Tongue (tissue), 2 donors: ENCODE results near the gene FN3K. TPM values are rescaled to one million over a fixed set of nuclear protein-coding genes. Genes with fewer than 3 reads are reported as not detected.

Source experiments
- DNase-seq: peaks from one replicate; pipeline ENCODE4 v3.0.0-alpha.2; 2015
- total RNA-seq: library from RNA; depleted of rRNA; stranded (reverse); fragments of >200 nt; gene quantifications from one replicate; pipeline ENCODE4 v1.2.3, GENCODE V29; 2014

Gene FN3K
- total RNA-seq, 1 donor from 2014 or later: 8.4 TPM

DNA sequence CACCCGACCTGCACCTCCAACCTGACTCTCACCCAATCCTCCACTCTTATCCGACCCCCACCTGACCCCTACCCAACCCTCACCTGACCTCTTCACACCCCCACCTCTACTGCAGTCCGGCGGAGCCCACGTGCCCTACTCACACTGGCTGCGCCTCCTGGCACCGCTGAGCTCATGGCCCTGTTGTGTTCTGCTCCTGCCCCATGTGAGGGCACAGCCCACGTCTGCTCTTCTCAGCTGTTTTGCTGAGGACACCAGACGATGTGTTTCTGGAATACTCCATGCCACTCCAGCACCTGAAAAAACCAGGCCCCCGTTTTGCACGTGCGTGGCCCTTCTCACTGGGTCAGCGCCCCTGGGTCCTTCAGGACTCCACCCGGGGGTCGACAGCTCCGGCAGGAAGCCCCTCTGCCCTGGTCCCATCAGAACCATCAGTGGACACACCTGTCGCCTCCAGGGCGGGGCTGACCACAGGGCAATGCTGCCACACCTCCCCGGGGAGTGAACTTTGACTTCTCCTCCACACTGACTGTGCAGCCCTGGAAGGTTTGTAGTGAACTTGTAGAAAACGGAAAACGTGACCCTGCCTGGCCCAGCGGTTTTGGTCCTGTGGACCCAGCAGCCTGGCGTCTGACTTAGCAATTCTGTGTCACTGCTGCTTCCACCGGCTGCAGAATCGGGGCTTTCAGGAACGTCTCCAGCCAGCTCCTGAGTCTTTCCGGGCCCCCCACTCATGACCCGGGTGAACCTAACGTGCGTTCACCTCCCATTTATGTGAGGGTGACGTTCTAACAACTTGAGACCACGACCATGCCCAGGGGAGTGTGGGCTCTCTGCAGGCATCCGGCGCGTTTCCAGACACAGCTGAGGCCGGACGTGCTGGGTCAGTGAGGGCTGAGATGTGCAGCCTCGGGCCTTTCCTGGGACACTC is 31.2 kb upstream of the FN3K start:
- DNase-seq: no peak

DNA sequence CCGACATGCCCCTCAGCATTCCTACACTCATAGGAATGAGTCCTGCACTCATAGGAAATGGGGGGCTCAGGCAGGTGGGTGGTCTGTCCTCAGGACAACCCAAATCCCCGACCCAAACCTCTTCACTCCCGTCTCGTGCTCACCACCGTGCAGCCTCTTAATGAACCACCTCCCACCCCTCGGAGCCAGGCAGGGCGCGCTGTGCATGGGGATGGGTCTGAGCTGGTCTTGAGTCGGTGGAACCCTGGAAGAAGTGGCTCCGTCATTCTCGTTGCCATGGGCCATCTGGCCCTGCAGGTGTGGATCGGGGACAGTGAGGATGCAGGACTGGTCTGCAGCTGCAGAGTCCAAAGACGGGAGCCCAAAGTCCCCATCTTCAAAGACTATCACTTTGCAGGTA is 30.5 kb upstream of the FN3K start:
- DNase-seq: no peak

DNA sequence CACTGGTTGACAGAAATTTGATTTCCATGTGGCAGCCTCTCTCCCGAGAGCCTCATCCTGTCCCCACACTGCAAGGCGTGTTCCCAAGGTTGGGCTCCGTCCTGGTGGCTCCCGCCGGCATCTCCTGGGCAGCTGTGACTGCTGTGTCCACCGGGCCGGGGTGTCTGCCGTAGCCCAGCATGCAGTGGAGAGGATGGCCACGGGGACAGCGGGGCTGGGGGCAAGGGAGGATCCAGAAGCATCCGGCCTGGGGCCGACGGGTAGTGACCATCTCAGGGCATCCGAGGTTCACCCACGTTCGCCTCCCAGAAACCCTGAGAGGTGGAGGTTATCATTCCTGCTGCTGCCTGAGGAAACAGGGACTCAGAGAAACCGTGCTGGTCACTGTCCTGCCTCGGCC is 29.7 kb upstream of the FN3K start:
- no peak for DNase-seq

DNA sequence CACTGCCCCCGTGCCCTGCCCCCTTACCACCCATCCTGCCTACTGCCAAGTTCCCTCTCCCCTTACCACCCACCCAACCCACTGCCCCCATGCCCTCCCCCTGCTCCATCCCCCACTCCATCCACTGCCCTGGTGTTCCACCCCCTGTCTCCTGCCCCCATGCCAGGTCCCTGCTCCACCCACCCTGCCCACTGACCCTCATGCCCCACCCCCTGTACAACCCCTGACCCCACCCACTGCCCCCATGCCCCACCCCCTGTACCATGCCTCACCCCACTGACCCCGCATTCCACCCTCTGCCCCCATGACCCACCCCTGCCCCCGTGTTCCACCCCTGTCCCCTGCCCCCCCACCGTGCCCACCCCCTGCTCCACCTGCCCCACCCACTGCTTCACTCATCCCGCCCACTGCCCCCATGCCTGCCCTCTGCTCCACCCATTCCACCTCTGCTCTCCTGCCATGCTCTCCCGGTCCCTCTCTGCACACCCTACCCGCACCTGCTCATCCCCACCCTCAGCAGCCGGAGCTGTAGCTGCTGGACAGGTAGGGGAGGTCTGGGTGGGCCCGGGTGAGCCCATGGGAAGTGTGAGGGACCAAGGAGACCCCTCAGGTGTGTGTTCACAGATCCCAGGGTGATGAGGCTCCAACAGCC is 26.3 kb upstream of the FN3K start:
- no peak for DNase-seq

DNA sequence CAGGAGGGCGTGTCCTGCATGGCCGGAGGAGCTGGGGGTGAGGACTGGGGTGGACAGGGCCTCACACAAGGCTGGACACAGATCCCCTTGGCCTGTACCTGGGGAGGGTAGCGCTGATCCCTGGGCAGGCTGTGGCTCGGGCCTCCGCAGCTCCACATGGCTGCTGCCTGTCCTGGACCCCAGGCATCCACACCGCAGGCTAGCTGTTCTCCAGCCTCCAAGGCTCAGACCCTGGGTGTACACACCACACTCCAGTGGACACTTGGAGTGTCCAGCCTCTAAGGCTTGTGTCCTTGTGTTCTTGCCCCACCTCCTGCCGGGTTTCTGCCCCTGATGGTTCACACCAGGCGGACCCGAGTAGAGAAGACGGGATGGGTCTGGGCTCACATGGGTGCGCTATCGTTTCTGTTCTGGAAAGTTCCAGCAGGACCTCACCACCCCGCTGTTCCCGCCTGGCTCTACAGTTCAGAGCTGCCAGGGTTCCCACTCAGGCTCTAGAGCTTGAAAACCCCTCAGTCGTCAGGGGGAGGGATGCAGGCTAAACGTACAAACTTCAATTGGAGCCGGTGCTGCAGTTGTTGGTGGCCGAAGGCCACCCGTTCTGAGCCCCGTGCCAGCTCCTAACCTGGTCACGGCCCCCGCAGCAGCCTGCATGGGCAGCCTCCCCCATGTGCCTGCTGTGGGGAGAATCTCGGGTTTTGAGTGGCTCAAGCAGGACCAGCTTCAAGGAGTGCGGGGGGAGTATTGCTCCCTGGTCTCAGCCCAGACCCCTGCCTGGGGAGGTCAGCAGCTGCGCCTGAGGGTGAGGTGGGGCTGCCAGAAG is 25.5 kb upstream of the FN3K start:
- no peak for DNase-seq

DNA sequence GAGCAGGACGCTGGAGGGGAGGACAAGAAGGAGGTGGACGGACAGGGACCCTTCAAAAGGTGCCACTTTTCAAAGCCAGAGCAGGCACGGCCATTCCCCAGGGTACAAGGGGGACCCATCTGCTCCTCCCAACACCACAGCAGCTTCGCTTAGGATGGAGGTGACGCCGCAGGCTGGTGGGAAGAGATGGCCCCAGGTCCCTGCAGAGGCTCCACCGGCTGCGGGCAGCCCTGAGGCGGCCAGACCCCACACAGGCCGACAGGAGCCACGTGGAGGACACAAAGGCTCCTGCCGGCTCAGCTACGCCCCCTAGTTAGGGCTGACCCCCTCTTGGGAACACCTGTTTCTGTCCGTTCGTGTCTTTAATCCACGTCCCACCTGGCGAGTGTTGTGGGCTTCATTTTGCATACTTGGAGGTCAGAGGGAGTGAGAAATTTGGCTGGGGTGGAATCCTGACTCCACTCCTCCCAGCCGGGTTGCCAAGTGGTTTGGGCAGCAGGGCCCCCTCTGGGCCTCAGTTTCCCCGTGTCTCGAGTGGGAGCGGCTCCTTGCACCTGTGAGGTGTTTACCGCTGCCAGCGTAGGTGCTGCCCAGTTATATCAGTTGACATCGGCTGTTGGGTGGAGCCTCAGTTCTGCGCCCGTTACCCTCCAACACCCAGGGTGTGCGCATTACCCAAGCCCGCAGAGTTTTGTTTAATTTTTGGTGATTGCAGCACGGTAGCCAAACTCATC is 24.7 kb upstream of the FN3K start:
- no peak for DNase-seq

DNA sequence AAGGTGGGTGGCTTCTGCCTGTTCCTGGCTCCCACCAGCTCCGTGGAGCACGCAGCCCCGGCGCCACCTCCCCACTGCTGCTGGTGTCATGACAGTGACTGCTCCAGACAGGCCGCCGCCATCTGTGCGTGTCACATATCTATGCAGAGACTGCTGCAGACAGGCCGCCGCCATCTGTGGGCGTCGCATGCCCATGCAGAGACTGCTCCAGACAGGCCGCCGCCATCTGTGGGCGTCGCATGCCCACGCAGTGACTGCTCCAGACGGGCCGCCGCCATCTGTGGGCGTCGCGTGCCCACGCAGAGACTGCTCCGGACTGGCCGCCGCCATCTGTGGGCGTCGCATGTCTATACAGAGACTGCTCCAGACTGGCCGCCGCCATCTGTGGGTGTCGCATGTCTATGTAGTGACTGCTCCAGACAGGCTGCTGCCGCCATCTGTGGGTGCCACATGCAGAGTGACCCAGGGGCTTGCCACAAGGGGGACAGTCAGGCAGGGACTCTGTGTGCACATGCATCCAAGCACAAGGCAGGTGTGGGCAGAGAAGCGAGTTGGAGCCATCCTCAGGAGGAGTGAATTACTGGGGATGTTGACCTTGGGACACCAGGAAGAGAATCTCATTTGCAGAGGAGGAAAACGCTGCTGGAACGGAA is 22.2 kb upstream of the FN3K start:
- no peak for DNase-seq

DNA sequence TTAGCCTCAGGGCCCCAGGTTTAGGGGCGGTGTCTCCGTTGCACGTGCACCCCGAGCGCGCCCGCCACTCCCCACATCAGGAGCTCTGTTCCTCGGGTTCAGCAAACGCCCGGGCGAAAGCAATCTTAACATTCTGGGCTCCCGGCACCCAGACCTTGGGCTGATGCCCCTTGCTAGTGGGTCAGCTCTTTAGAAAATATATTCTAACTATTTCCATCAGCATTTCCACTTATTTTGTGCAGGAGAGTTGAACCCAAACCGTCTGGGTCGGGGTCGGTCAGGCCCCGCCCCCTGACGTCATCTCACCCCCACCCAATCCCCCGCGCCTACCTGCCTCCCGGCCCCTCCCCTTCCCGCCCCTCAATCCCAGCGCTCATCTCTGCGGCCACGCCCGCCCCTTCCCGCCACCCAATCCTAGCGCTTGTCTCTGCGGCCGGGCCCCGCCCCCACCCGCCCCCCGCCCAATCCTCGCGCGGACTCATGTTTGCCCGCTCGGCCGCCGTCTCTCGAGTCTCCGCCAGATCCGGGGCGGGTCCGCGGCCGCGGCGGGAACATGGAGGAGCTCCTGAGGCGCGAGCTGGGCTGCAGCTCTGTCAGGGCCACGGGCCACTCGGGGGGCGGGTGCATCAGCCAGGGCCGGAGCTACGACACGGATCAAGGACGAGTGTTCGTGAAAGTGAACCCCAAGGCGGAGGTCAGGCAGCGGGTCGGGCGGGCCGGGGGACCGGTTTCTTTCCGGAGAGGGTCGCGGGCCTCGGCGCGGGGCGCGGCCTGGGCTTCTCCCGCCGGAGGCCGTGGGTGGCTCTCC is 19.0 kb upstream of the FN3K start, which contains the start of gene FN3KRP:
Gene FN3KRP, plus strand, starts transcription at position 504 of the 808 bp plus-strand sequence. Its CDS starts 50 bp downstream, at position 554.
- DNase-seq: peak; percentile 99

DNA sequence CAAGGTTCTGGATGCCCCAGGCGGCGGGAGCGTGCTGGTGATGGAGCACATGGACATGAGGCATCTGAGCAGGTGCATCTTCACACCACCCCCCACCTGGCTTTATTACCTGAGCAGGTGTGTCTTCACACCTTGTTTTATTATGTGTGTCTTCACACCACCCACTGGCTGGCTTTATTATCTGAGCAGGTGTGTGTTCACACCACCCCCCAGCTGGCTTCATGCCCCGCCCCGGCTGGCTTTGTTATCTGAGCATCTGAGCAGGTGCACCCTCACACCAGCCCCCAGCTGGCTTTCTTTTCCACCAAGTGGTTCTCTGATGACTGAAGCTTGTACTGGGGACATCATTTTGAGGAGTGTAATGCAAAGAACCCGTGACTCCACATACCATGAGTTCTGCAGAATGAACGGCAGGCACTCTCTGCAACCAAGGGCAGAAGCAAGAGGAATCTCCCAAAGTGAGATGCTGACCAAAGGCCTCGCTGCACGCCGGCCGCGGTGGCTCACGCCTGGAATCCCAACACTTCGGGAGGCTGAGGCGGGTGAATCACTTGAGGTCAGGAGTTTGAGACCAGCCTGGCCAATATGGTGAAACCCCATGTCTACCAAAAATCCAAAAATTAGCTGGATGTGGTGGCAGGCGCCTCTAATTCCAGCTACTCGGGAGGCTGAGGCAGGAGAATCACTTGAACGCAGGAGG is 16.3 kb upstream of the FN3K start:
- DNase-seq: no peak

DNA sequence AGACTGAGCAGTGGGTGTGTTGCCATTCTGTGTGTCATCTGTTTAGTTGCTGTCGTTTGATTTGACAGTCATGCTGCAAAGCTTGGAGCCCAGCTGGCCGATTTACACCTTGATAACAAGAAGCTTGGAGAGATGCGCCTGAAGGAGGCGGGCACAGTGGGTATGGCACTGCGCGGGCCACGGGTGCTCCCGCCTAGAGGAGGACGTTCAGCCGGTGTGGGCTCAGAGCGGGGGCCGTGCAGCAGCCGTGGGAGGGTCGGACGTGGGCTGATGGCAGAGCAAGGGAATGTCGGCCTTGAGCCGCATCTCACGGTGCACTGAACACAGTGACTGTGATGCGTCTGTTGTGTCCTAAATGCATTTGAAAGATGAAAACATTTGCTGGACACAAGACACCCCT is 15.2 kb upstream of the FN3K start:
- no peak for DNase-seq

DNA sequence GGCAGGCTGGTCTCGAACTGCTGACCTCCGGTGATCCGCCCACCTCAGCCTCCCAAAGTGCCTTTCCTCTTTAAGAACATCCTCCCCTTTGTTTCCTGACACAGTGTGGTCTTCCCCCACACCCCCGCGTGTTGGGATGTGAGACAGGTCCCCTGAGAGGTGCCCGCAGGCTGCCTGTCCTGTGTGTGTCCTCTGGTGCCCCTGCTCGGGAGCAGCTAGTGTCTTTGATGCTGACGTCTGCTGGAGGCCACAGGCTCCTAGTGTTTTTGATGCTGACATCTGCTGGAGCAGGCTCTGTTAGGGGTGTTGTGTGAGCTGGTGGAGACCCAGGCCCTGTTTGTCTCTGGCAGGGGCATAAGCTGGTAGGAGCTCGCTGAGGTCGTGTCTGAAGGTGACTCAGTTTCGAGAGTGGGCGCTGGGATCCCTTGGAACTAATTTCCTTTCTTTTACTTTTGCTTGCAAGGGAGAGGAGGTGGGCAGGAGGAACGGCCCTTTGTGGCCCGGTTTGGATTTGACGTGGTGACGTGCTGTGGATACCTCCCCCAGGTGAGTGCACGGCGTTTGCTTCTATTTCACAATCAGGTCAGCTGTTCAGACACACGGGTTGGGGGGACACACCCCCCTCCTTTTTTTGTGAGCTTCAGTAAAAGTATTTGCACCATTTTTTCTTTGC is 12.9 kb upstream of the FN3K start:
- no peak for DNase-seq

DNA sequence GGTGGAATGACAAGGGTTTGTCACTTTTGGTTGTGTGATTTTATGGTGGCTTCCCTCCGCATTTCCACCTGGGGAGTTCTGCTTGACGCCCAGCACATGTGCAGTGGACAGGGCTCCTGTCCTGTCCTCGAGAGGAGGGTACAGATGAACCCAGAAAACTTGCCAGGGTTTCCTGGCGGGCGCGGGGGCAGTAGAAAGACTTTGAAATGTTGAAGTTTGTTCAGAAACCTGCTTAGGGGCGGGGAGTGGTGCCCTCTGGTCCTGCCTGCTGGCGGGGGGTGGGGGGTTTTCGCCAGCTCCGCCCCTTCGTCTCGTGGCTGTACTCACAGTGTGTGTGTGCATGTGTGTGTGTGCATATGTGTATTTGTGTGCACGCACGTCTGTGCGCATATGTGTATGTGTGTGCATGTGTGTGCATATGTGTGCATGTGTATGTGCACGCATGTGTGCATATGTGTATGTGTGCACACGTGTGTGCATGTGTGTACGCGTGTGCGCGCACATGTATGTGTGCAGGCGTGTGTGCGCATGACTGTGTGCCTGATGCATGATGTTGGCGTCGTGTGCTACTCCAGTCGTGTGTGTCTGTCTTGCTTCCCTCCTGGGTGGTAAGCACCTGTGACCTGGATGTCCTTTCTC is 12.1 kb upstream of the FN3K start:
- no peak for DNase-seq

DNA sequence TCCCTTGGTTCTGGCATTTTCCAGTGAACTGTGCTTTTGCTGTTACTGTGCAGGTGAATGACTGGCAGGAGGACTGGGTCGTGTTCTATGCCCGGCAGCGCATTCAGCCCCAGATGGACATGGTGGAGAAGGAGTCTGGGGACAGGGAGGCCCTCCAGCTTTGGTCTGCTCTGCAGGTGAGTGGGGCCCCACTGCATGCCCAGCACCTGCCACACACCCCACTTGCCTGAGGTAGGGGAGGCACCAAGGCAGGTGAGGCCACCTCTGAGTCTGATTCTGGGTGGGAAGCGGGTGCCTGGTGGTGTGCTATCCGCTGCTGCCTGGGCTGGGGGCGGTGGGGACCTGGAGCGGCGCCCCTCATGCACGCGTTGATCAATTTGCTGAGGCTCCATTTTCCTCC is 9.0 kb upstream of the FN3K start:
- DNase-seq: no peak

DNA sequence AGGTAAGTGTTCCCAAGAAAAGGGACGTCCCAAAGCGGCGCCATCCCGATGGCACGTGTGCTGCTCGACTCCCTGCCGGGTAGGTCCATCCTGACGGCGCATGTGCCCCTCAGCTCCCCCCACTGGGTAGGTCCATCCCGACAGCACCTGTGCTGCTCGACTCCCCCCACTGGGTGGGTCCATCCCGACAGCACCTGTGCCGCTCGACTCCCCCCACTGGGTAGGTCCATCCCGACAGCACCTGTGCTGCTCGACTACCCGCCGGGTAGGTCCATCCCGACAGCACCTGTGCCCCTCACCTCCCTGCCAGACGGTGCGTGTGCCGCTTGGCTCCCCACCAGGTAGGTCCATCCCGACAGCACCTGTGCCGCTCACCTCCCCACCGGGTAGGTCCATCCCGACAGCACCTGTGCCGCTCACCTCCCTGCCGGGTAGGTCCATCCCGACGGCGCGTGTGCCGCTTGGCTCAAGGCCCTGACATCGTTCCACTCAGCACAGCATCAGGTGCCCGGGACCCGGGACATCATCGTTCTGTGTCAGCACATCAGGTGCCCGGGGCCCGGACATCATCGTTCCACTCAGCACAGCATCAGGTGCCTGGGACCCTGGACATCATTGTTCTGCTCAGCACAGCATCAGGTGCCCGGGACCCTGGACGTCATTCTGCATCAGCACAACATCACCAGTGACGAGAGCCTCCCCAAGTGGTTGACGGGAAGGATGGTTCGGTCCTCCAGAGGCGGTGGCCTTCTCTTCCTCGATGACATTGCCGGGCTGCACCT is 5.7 kb upstream of the FN3K start:
- DNase-seq: no peak

DNA sequence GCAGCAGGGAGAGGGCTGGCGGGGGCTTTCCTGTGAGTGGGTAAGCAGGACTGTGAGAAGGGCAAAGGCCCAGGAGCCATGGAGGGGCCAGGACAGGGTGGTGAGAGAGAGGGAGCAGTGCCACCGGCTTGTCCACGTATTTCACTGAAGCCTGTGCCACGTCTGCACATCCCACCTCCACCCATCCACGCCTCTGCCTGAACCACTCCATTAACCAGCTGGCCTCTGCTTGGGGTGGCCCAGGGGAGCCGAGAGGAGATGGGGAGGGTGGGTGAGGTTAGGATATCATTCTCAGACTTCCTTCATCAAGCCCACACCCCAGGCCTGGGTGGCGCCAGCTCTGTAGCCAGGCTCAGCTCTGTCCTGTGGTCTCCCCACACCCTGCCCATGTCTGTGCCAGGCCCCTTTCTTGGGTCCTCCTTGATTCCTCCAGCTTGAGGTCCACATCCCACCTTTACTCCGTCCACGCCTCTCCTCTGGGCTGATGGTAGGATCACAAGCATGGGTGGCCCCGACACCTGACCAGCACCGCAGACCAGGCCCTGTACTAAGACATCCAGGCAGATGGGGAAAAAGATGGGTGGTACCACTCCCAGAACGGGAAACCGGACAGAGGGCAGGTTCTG is 3.2 kb upstream of the FN3K start:
- DNase-seq: no peak

DNA sequence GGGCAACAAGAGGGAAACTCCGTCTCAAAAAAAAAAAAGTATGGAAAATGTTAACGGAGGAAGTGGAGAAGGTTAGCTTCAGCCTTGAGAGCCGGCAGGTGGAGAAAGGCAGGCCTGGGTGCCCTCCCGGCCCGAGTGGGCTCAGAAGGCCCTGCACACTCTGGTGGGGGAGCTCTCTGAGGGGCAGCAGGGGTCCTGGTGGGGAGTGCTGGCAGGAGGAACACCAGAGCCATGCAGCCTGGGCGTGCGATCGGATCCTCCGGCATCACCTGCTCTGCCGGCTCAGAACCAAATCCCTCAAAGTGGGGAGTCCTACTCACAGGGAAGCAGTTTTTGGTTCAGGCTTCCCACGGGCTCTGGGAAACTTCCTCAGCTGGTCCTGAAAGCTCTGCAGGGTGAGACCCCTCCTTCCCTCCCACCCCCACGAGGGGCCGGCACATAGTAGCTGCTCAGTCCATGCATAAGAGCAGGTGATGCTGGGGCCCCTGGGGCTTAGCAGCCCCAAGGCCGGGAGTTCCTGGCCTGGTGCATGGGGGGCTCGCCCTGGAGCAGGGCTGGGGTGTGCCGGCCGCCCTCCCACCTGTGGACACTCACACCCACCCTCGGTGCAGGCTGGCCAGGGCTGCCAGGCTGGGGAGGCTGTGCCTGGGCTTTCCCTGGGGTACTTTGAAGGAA is 1.2 kb downstream of the FN3K start:
- no peak for DNase-seq
